IMR-90 (cell line): ENCODE results near the gene PLCZ1. TPM values are rescaled to one million over a fixed set of nuclear protein-coding genes. Genes with fewer than 3 reads are reported as not detected.
"Not testable (repeated sequence)": the region's sequence is repeated elsewhere in the genome, so short reads cannot be mapped to it uniquely, and the experiment has no call there.

Source experiments
- ATAC-seq: fragments of 200-7000 bp; cut with Tn5 transposase; 2 replicates; pipeline ENCODE4 v1.9.1; 2020; ENCODE audit warnings: low read depth, mild to moderate bottlenecking, moderate library complexity
- BruUV-seq: library from RNA; stranded (reverse); fragments of 400-500 nt; replicated peaks from 2 replicates; lab custom pipeline; 2021; lab: Mats Ljungman, UMichigan
- CTCF ChIA-PET: fragments of 300-600 bp; formaldehyde crosslinking; extraction: SDS; loops from one replicate; lab custom pipeline; 2021; ENCODE audit warnings: antibody characterized with exemption; lab: Yijun Ruan, JAX
- POLR2A ChIA-PET: fragments of 300-600 bp; sonication (Branson Sonifier 250); formaldehyde crosslinking; loops from one replicate; lab custom pipeline; 2022; ENCODE audit warnings: antibody characterized with exemption; ENCODE audit not compliant: unreplicated experiment; lab: Charles Lee
- DNase-seq: peaks from one replicate; pipeline ENCODE4 v3.0.0; 2013
- H2AFZ ChIP-seq: replicated peaks from 2 replicates; pipeline ENCODE3; 2013; ENCODE audit warnings: low read length, mild to moderate bottlenecking; ENCODE audit not compliant: poor library complexity
- H2AK5ac ChIP-seq: 2 replicates; pipeline ENCODE4 v1.6.1; 2013; ENCODE audit warnings: low read depth, low read length, inconsistent platforms
- H2AK9ac ChIP-seq: replicated peaks from 2 replicates; pipeline ENCODE3; 2013; ENCODE audit warnings: mild to moderate bottlenecking, low read depth, low read length, moderate library complexity; ENCODE audit not compliant: poor library complexity
- H2BK120ac ChIP-seq: 2 replicates; pipeline ENCODE4 v1.6.1; 2013; ENCODE audit warnings: low read depth, low read length, inconsistent platforms
- H2BK15ac ChIP-seq: 3 replicates; pipeline ENCODE4 v1.6.1; 2013; ENCODE audit warnings: low read depth, low read length, inconsistent platforms
- H2BK20ac ChIP-seq: 2 replicates; pipeline ENCODE4 v1.6.1; 2013; ENCODE audit warnings: low read depth, mild to moderate bottlenecking, inconsistent platforms, low read length, moderate library complexity
- H2BK5ac ChIP-seq: 2 replicates; pipeline ENCODE4 v1.6.1; 2013; ENCODE audit warnings: mild to moderate bottlenecking, low read depth, low read length, inconsistent platforms; ENCODE audit not compliant: poor library complexity, severe bottlenecking
- H3K14ac ChIP-seq: replicated peaks from 2 replicates; pipeline ENCODE4 v1.6.1; 2013; ENCODE audit warnings: low read depth, low read length, inconsistent platforms
- H3K18ac ChIP-seq: 2 replicates; pipeline ENCODE4 v1.6.1; 2013; ENCODE audit warnings: low read depth, low read length, control low read depth
- H3K23ac ChIP-seq: 2 replicates; pipeline ENCODE4 v1.6.1; 2013; ENCODE audit warnings: low read depth, low read length, inconsistent platforms
- H3K27ac ChIP-seq: 2 replicates; pipeline ENCODE4 v1.5.1; 2013; ENCODE audit warnings: mild to moderate bottlenecking, control low read depth, low read length; ENCODE audit not compliant: insufficient read depth
- H3K27me3 ChIP-seq: 2 replicates; pipeline ENCODE4 v1.6.1; 2013; ENCODE audit warnings: low read length; ENCODE audit not compliant: control insufficient read depth, insufficient read depth
- H3K36me3 ChIP-seq: 2 replicates; pipeline ENCODE4 v1.6.1; 2013; ENCODE audit warnings: low read length, mixed read lengths; ENCODE audit not compliant: control insufficient read depth, insufficient read depth
- H3K4ac ChIP-seq: 2 replicates; pipeline ENCODE4 v1.6.1; 2013; ENCODE audit warnings: low read depth, low read length, inconsistent platforms
- H3K4me1 ChIP-seq: 2 replicates; pipeline ENCODE4 v1.6.1; 2013; ENCODE audit warnings: low read length, mixed read lengths; ENCODE audit not compliant: control insufficient read depth, insufficient read depth
- H3K4me2 ChIP-seq: 2 replicates; pipeline ENCODE4 v1.6.1; 2013; ENCODE audit warnings: low read depth, mild to moderate bottlenecking, control low read depth, low read length, moderate library complexity
- H3K4me3 ChIP-seq: 2 replicates; pipeline ENCODE4 v1.5.1; 2013; ENCODE audit warnings: low read depth, mild to moderate bottlenecking, control low read depth, low read length, moderate library complexity; ENCODE audit not compliant: insufficient read depth
- H3K56ac ChIP-seq: 2 replicates; pipeline ENCODE4 v1.6.1; 2013; ENCODE audit warnings: low read length, inconsistent platforms; ENCODE audit not compliant: insufficient read depth; ENCODE audit errors: extremely low read depth
- H3K79me1 ChIP-seq, 2 experiments: 2 replicates each; pipeline ENCODE4 v1.6.1; 2013; ENCODE audit warnings: low read length in 2 of 2, inconsistent platforms in 1 of 2, low read depth in 1 of 2
- H3K9ac ChIP-seq: 2 replicates; pipeline ENCODE4 v1.6.1; 2013; ENCODE audit warnings: low read depth, low read length, control low read depth
- H3K9me1 ChIP-seq: 2 replicates; pipeline ENCODE4 v1.6.1; 2013; ENCODE audit warnings: low read length, inconsistent platforms; ENCODE audit not compliant: insufficient read depth
- H3K9me3 ChIP-seq: 2 replicates; pipeline ENCODE4 v1.6.1; 2013; ENCODE audit warnings: low read length; ENCODE audit not compliant: control insufficient read depth, insufficient read depth
- H4K20me1 ChIP-seq: 2 replicates; pipeline ENCODE4 v1.6.1; 2013; ENCODE audit warnings: low read length, inconsistent platforms; ENCODE audit not compliant: insufficient read depth
- H4K5ac ChIP-seq: 2 replicates; pipeline ENCODE4 v1.6.1; 2013; ENCODE audit warnings: mild to moderate bottlenecking, low read depth, low read length, control low read depth
- H4K8ac ChIP-seq, 2 experiments: 2 replicates each; pipeline ENCODE4 v1.6.1; 2013; ENCODE audit warnings: low read depth in 2 of 2, low read length in 2 of 2, control low read depth in 1 of 2, inconsistent platforms in 1 of 2
- H4K91ac ChIP-seq: 2 replicates; pipeline ENCODE4 v1.6.1; 2013; ENCODE audit warnings: low read depth, low read length, inconsistent platforms; ENCODE audit not compliant: insufficient read depth
- CEBPB ChIP-seq: IDR thresholded peaks from 2 replicates; pipeline ENCODE4 v1.6.1; 2012; ENCODE audit warnings: low read depth, low read length, improper control_type of control experiment
- FOS ChIP-seq: fragments of 150-350 bp; IDR thresholded peaks from 2 replicates; pipeline ENCODE4 v1.6.1; 2016; ENCODE audit warnings: low read depth, low read length
- MAZ ChIP-seq: IDR thresholded peaks from 2 replicates; pipeline ENCODE4 v1.6.1; 2012; ENCODE audit warnings: low read depth, mild to moderate bottlenecking, low read length, improper control_type of control experiment, moderate library complexity, borderline replicate concordance
- MXI1 ChIP-seq: IDR thresholded peaks from 2 replicates; pipeline ENCODE4 v1.6.1; 2012; ENCODE audit warnings: low read depth, mild to moderate bottlenecking, low read length, moderate library complexity, borderline replicate concordance
- WGBS, 2 experiments: methylation state at CpG; one replicate each; pipeline versions ENCODE4 v1.1.5 to v1.1.7; 2013; ENCODE audit warnings: missing lambda C conversion rate in 2 of 2; ENCODE audit not compliant: insufficient read length in 1 of 2; ENCODE audit errors: extremely low coverage in 2 of 2; 5-methylcytosine and 5-hydroxymethylcytosine counted together
- dilution Hi-C: fragments of 300-500 bp; cut with HindIII; formaldehyde crosslinking; loops from one replicate; pipeline ENCODE4 v1.14.3; 2018; ENCODE audit warnings: low sequenced_read_pairs; ENCODE audit not compliant: unreplicated experiment
- in situ Hi-C: fragments of 300-500 bp; cut with MboI; formaldehyde crosslinking; loops from 3 replicates; pipeline ENCODE4 v1.14.3; 2019; ENCODE audit warnings: low sequenced_read_pairs, inconsistent platforms, mixed read lengths
- intact Hi-C: fragments of 100-400 bp; cut with micrococcal nuclease; formaldehyde crosslinking; loops from 2 replicates; pipeline ENCODE4 v1.10.0; 2022
- polyA plus RNA-seq, 3 experiments: library from polyadenylated mRNA; depleted of rRNA; stranded (reverse); fragments of >200 nt; gene quantifications; 2 replicates each; pipeline ENCODE4 v1.2.3, GENCODE V29; 2012; ENCODE audit warnings: low replicate concordance in 1 of 3
- total RNA-seq: library from RNA; depleted of rRNA; stranded (reverse); fragments of >200 nt; gene quantifications from 2 replicates; pipeline ENCODE4 v1.2.3, GENCODE V29; 2012

The PLCZ1 gene
- total and polyA plus RNA-seq, 2 of the 4 experiments (the other 2 are of a cell fraction): not detected

GRCh38 chr12:18696971-18697602, 40.7 kb downstream of the PLCZ1 start:
- peak; percentile 92 for ATAC-seq
- H3K4me2 ChIP-seq: no peak overlapping the region

DNA sequence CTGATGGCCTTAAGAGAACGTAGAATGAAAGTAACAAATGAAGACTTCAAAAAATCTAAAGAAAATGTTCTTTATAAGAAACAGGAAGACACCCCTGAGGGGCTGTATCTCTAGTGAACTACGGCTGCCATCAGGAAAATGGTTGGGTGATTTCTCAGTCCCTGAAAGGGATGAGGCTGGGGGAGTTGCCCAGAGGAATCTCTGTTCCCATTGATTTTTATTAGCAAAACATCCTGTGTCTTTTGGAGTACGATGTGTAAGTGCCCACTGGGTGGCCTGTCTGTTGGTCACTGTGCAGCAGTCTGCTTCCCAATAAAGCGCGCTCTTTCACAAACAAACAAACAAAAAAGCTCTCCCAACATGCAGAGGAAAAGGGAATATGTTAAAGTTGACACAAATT, 43.8 kb downstream of the PLCZ1 start:
- H3K4me3 ChIP-seq, H3K14ac ChIP-seq, ATAC-seq, H3K27ac ChIP-seq, BruUV-seq, H3K4me1 ChIP-seq, DNase-seq, H2BK15ac ChIP-seq, POLR2A ChIA-PET, H3K9me1 ChIP-seq, H3K36me3 ChIP-seq, H2BK120ac ChIP-seq, H2BK5ac ChIP-seq, H3K18ac ChIP-seq, H3K79me1 ChIP-seq, H3K27me3 ChIP-seq, H2AK9ac ChIP-seq, H3K23ac ChIP-seq, H3K4me2 ChIP-seq, H4K5ac ChIP-seq, H2AFZ ChIP-seq, H2BK20ac ChIP-seq, H3K4ac ChIP-seq, H4K91ac ChIP-seq, H4K8ac ChIP-seq, H2AK5ac ChIP-seq, H3K56ac ChIP-seq, H4K20me1 ChIP-seq, intact Hi-C loops, H3K9me3 ChIP-seq, in situ Hi-C loops, H3K9ac ChIP-seq, dilution Hi-C loops: not testable (repeated sequence)
- CTCF ChIA-PET: interaction anchor here (0.5 kb wide), 1 partner anchor 23 kb away, joined by 3 read pairs; no protein-coding TSS in a partner anchor
- no CpG with 5 or more reads among the region's 5 CpGs for WGBS, 2 experiments

More at GRCh38 chr12:18696971-18697602, 40.7 kb downstream of the PLCZ1 start:
- Histone ChIP-seq H2BK5ac (peak overlapping the region; percentile 69), H3K4me3 (no peak overlapping the region), H3K9me1 (no peaks in the 10 kb centered on the region), H4K91ac (no peak overlapping the region), H2AK9ac (no peak overlapping the region), H4K8ac (no peak overlapping the region), H4K5ac (no peak overlapping the region), H3K79me1 (no peaks in the 10 kb centered on the region), H3K23ac (no peak overlapping the region), H3K56ac (no peak overlapping the region), H3K4me1 (peaks cover 2% of the 10 kb centered on the region; the same call in 1 of the 2 replicates), H2AFZ (no peak overlapping the region), H3K36me3 (no peaks in the 10 kb centered on the region), H3K18ac (no peak overlapping the region), H3K9me3 (no peaks in the 10 kb centered on the region), H4K20me1 (no peaks in the 10 kb centered on the region), H3K27me3 (no peaks in the 10 kb centered on the region), H3K4ac (no peak overlapping the region), H2BK15ac (no peak overlapping the region), H2AK5ac (no peak overlapping the region), H3K9ac (no peak overlapping the region), H3K14ac (no peak overlapping the region), H2BK120ac (no peak overlapping the region), H3K27ac (peak overlapping the region; percentile 29; the same call in 1 of the 2 replicates), H2BK20ac (no peak overlapping the region)
- dilution Hi-C loops (no loop called here), intact Hi-C loops (no loop called here), in situ Hi-C loops (no loop called here)
- no TSS peak for BruUV-seq
- ChIA-PET CTCF (no interaction called here), POLR2A (no interaction called here)
- peak; percentile 80 for DNase-seq
- TF ChIP-seq FOS (peak; percentile 83), MXI1 (no peak), CEBPB (peak; percentile 44; the same call in 1 of the 2 replicates), MAZ (no peak)
